ENCODE data around the gene PSMG4.

GRCh38 chr6:3273707-3274521, 15.2 kb downstream of the PSMG4 start:
- TF ChIP-seq TARDBP (IDR thresholded peaks at IDR 0.05; ENCODE audit: borderline replicate concordance) (no peak), CTCF (IDR thresholded peaks at IDR 0.05 in 2 of 3, conservative IDR thresholded peaks at IDR 0.05 in 1 of 3; ENCODE audit: control insufficient read depth in 2 of 3, extremely low read depth in 1 of 3, insufficient read depth in 1 of 3, low read depth in 3 of 3, low read length in 3 of 3) (no peak), POLR2A (IDR thresholded peaks at IDR 0.05; ENCODE audit: low read depth, low read length) (no peak), REST (IDR thresholded peaks at IDR 0.05; ENCODE audit: low read depth, low read length) (no peak), RELB (IDR thresholded peaks at IDR 0.05; ENCODE audit: low read depth) (no peak)

Measured in GM12878 (cell line).